OCI-LY3 (cell line): ENCODE data around the gene ELAVL4.
A peak's percentile ranks its signal among the peaks of the same experiment; 100 is the strongest.

Source experiments
- H2AFZ ChIP-seq: fragments of 200-600, 300-600 bp; shearing (Covaris generic); 2 replicates; pipeline ENCODE4 v1.6.0; 2014; ENCODE audit warnings: antibody characterized with exemption, low read depth, low read length
- H3K27ac ChIP-seq: fragments of 200-600, 300-600 bp; sonication (generic); 2 replicates; pipeline ENCODE4 v1.5.1; 2014; ENCODE audit warnings: mild to moderate bottlenecking, low read length, moderate library complexity, mixed read lengths
- H3K27me3 ChIP-seq: fragments of 200-600, 300-600 bp; sonication (generic); 2 replicates; pipeline ENCODE4 v1.6.1; 2014; ENCODE audit warnings: low read depth, low read length, mixed read lengths
- H3K36me3 ChIP-seq: fragments of 200-600, 300-600 bp; sonication (generic); replicated peaks from 2 replicates; pipeline ENCODE3; 2014; ENCODE audit warnings: low read depth, low read length, mixed read lengths
- H3K4me1 ChIP-seq: fragments of 300-600, 200-600 bp; sonication (generic); 2 replicates; pipeline ENCODE4 v1.6.1; 2014; ENCODE audit warnings: low read length, mixed read lengths
- H3K4me2 ChIP-seq: fragments of 200-600, 300-600 bp; sonication (generic); 2 replicates; pipeline ENCODE4 v1.6.1; 2014; ENCODE audit warnings: low read length, mixed read lengths
- H3K4me3 ChIP-seq: fragments of 300-600, 200-600 bp; sonication (generic); 2 replicates; pipeline ENCODE4 v1.5.1; 2014; ENCODE audit warnings: antibody characterized with exemption, mild to moderate bottlenecking, low read length, moderate library complexity
- H3K79me2 ChIP-seq: fragments of 300-600, 200-600 bp; shearing (Covaris generic); 2 replicates; pipeline ENCODE4 v1.6.1; 2014; ENCODE audit warnings: mild to moderate bottlenecking, low read length, mixed read lengths
- H3K9ac ChIP-seq: fragments of 300-600, 200-600 bp; shearing (Covaris generic); 2 replicates; pipeline ENCODE4 v1.6.0; 2014; ENCODE audit warnings: mild to moderate bottlenecking, low read length, moderate library complexity
- H3K9me3 ChIP-seq: fragments of 200-600, 300-600 bp; shearing (Covaris generic); 2 replicates; pipeline ENCODE4 v1.6.1; 2014; ENCODE audit warnings: low read length, mixed read lengths; ENCODE audit not compliant: insufficient read depth
- H4K20me1 ChIP-seq: fragments of 200-600, 300-600 bp; sonication (generic); 2 replicates; pipeline ENCODE4 v1.6.1; 2016; ENCODE audit warnings: low read length, mixed read lengths; ENCODE audit not compliant: insufficient read depth
- CTCF ChIP-seq: fragments of 200-600, 300-600 bp; sonication (generic); IDR thresholded peaks from 2 replicates; pipeline ENCODE4 v1.5.1; 2014; ENCODE audit warnings: antibody characterized with exemption, low read length, low read depth
- EZH2phosphoT487 ChIP-seq: fragments of 200-600 bp; shearing (Covaris generic); IDR thresholded peaks from 2 replicates; pipeline ENCODE4 v1.6.1; 2018; ENCODE audit warnings: antibody characterized with exemption, mixed run types, low read depth

ELAVL4 gene

GRCh38 chr1:50109116-50109515 is 396 bp downstream of the ELAVL4 start:
- Histone ChIP-seq H3K36me3 (no peaks in the 10 kb centered on the region), H3K9me3 (no peaks in the 10 kb centered on the region), H2AFZ (no peak overlapping the region)

GRCh38 chr1:50109647-50110075 is 941 bp downstream of the ELAVL4 start:
- no peak overlapping the region for H3K4me3 ChIP-seq
- TF ChIP-seq CTCF = no peak
- no peak for TF ChIP-seq EZH2phosphoT487
- H2AFZ ChIP-seq = no peak overlapping the region
- peaks cover 12% of the 10 kb centered on the region for H3K4me1 ChIP-seq
- H3K27ac ChIP-seq = no peak overlapping the region
- H3K4me2 ChIP-seq = peak overlapping the region; percentile 56; the same call in 1 of the 2 replicates
- no peaks in the 10 kb centered on the region for H3K79me2 ChIP-seq
- peaks cover 20% of the 10 kb centered on the region for H3K27me3 ChIP-seq
- no peaks in the 10 kb centered on the region for H3K36me3 ChIP-seq
- no peaks in the 10 kb centered on the region for H3K9me3 ChIP-seq
- no peak overlapping the region for H3K9ac ChIP-seq
- no peaks in the 10 kb centered on the region for H4K20me1 ChIP-seq

More at GRCh38 chr1:50109116-50109515, 396 bp downstream of the ELAVL4 start:
- no peak for TF ChIP-seq CTCF
- TF ChIP-seq EZH2phosphoT487 = no peak
- no peak overlapping the region for H3K4me2 ChIP-seq
- H4K20me1 ChIP-seq = no peaks in the 10 kb centered on the region
- H3K9ac ChIP-seq = no peak overlapping the region
- H3K4me1 ChIP-seq = peaks cover 12% of the 10 kb centered on the region
- H3K27me3 ChIP-seq = peaks cover 20% of the 10 kb centered on the region
- no peaks in the 10 kb centered on the region for H3K79me2 ChIP-seq
- H3K4me3 ChIP-seq = no peak overlapping the region
- H3K27ac ChIP-seq = no peak overlapping the region

GRCh38 chr1:50110151-50110550 is 1.4 kb downstream of the ELAVL4 start:
- no peaks in the 10 kb centered on the region for H4K20me1 ChIP-seq
- peaks cover 12% of the 10 kb centered on the region for H3K4me1 ChIP-seq
- H3K9me3 ChIP-seq = no peaks in the 10 kb centered on the region
- H3K4me3 ChIP-seq = peak overlapping the region; percentile 42
- peaks cover 20% of the 10 kb centered on the region for H3K27me3 ChIP-seq
- H3K4me2 ChIP-seq = peak overlapping the region; percentile 56
- H3K9ac ChIP-seq = no peak overlapping the region
- TF ChIP-seq EZH2phosphoT487 (no peak), CTCF (no peak)
- no peak overlapping the region for H3K27ac ChIP-seq
- H2AFZ ChIP-seq = no peak overlapping the region
- H3K79me2 ChIP-seq = no peaks in the 10 kb centered on the region
- no peaks in the 10 kb centered on the region for H3K36me3 ChIP-seq

GRCh38 chr1:50110656-50111055 is 1.9 kb downstream of the ELAVL4 start:
- TF ChIP-seq CTCF (no peak), EZH2phosphoT487 (no peak)
- Histone ChIP-seq H3K27ac (no peak overlapping the region), H4K20me1 (no peaks in the 10 kb centered on the region), H3K9me3 (no peaks in the 10 kb centered on the region), H2AFZ (no peak overlapping the region), H3K27me3 (peaks cover 20% of the 10 kb centered on the region), H3K36me3 (no peaks in the 10 kb centered on the region), H3K4me1 (peaks cover 12% of the 10 kb centered on the region), H3K79me2 (no peaks in the 10 kb centered on the region), H3K4me2 (peak overlapping the region; percentile 56), H3K9ac (no peak overlapping the region), H3K4me3 (peak overlapping the region; percentile 42)
